Activated CD4-positive, alpha-beta T cell treated with anti-CD3 and anti-CD28 coated beads, Interleukin-2, Interleukin-4, amounts not matched to agents 100 ng/mL and 50 ng/mL, durations not matched to agents 16 hours and 8 hours (primary cell): ENCODE measurements around the gene CSTPP1.
"Not testable (repeated sequence)": the region's sequence is repeated elsewhere in the genome, so short reads cannot be mapped to it uniquely, and the experiment has no call there.

ENCODE experiments used
- DNase-seq: peaks from one replicate; pipeline ENCODE4 v3.0.0-alpha.2; 2020; ENCODE audit warnings: low spot score

Gene CSTPP1

DNA sequence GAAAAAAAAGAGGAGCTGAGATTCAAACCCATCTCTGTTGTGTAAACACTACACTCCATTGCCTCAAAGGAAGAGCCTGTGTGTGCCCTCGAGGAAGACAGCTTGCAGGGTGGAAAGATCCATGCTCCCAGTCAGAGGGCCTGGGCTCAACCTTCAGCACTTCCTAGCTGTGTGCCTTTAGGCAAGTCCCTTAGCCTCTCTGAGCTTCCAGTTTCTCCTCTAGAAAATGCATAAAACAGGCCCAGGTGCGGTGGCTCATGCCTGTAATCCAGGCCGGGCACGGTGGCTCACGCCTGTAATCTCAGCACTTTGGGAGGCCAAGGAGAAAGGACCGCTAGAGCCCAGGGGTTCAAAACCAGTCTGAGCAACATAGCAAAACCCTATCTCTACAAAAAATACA is 244.7 kb downstream of the CSTPP1 start:
- DNase-seq: no peak

DNA sequence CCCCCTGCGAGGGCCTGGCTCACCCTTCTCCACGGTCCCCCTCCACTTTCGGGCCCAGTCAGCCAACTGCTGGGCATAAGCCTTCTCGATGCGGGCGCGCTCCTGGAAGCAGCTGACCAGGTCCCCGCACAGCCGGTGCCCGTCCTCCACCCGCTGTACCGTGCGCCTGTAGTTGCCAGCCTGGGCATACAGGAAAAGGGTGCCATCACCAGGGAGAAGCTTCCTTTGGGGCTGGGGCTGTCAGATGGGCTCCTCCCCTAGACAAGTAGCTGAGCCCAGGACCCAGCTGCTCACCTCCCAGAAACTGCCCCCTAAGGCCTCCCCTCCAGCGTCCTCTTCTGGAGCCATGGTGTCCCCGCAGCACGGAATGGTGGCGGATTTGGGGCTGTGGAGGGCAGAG is 245.8 kb downstream of the CSTPP1 start:
- no peak for DNase-seq

DNA sequence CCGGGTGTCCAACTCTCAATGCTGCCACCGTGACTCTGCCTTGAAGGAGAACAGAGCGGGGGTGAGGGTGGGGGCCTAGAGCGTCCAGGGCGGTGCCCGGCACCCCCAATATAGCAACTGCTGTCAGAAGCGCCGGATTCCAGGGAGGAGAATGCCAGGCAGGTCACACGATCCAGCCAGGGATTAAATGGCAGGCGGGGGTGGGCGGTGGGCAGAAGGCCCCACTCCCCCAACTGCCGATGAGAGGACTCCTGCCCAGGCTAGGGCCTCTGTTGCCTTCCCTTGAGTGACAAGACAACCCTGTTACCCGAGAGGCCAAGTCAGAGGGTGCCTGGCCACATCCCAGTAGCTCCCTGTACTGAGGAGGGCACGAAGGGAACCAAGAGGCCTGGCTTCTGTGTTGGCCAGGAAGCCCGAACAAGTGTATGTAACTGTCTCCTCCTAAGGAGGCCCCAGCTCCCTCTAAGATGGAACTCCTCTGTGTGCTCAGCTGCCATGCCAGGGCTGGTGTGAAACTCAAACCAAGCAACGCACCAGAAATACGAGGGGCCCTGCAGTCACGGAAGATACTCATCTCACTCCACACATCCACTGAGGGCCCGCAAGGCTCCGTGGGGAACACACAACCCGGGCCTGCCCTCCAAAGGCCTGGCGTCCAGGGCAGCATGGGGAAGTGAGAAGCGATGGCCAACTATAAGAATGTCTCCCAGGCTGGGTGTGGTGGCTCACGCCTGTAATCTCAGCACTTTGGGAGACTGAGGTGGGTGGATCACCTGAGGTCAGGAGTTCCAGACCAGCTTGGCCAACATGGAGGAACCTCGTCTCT is 246.7 kb downstream of the CSTPP1 start:
- no peak for DNase-seq

DNA sequence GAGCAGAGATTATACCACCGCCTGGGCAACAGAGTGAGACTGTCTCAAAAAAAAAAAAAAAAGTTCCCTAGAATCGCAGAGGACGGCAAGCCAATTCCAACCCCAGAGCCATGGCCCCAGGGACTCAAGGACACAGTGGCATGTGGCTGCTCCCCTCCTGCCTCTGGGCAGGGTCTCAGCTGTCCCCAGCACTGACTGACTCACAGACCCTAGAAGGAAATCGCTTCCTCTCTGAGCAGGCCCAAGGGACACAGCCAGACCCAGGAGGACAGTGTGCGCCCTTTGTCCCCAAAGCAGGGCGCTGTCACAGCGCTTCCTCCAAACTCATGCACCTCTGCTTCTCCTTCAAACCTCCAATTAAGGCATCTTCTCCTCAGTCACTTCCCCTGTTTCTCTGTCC is 247.4 kb downstream of the CSTPP1 start:
- no peak for DNase-seq

DNA sequence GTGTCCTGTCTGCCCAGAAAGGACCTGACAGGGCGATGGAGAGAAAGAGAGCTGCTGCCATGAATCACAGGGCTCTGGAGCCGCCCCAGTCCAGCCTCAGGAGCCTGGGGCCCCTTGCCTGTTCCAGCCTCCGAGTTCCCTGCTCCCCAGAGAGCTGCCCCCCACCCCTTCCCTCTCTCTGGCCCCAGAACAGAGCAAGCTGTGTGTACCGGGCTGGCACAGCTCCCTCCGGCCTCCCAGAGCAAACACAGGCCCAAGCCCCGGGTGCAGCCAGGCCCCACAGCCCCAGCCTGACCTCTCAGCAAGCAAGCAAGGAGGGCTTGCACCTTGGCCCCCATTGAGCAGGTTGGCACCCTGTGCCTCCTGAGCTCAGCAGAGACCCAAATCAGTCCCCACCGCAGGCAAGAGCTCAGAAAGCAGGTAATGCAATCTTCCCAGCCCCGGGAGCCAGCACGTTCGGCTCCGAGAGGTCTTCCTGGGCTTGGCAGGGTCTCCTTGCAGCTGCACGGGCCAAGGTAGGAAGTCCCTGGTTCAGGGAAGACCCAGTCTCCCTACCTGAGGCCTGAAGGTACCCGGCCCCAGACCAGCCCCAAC is 248.2 kb downstream of the CSTPP1 start:
- no peak for DNase-seq

DNA sequence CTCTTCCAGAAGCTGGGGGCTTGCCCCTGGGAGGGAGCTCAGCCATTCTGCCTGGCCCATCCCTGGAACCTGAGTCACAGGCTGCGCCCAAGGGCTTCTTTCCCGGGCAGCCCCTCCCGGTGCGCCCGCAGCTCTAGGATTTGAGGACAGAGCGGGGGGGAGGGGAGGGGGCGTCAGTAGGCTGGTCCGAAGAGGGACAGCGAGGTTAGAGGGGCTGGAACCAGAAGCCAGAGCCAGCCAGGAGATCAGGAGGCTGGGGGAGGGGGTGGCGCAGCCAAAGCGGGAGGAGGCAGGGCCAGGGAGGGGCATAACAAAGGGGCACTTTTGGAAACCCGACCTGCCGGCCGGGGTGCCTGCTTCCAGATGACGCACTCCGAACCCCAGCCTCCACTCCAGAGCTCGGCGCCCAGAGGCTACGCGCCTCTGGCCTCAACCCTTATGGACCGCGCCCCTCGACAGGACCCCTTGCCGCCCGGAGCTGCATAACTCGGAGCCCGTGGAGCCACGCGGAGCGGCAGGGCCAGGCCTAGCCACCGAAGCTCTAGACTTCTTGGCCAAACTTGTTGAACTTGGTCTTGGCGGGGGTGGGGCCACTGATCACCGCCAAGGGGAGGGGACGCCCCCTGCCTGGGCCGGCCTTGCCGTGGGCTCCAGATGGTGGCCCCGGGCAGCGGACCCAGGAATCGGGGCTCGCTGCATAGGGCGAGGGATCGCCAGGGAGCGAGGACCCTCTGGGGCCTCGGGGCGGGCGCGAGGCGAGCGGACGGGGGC is 248.9 kb downstream of the CSTPP1 start:
- DNase-seq: no peak

DNA sequence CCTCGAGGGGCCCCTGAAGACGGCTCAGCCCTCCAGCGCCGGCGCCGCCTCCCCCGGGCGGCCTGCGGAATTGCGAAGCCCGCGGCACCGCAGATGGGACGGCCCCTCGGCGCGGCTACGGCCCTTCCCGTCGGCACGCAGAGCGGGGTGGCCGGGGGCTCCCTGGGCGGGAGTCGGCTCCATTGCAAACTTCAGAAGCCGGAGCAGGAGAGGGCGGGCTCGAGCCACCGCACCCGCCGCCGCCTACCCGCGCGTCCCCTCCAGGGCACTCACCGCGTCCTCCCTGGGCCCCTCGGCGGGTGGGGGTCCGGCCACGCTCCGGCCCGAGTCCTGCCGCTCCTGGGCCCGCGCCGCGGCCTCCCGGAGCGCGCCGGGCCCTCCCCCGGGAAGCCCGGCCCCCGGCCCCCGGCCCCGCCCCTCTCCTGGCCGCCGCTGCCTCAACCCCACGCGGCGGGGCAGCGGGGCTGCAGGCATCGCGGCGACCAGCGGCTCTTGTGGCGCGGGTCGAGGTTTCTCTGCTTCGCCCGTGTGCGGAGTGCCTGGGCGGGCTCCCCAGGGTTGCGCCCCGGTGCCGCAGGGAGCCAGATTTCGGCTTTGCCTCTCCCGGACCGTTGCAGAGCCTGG is 249.6 kb downstream of the CSTPP1 start, which contains the start of gene PACSIN3:
PACSIN3 (minus strand) TSS at position 359 of the 624 bp plus-strand sequence. CDS start 3,707 bp downstream, outside the sequence.
- DNase-seq: peak; percentile 13

DNA sequence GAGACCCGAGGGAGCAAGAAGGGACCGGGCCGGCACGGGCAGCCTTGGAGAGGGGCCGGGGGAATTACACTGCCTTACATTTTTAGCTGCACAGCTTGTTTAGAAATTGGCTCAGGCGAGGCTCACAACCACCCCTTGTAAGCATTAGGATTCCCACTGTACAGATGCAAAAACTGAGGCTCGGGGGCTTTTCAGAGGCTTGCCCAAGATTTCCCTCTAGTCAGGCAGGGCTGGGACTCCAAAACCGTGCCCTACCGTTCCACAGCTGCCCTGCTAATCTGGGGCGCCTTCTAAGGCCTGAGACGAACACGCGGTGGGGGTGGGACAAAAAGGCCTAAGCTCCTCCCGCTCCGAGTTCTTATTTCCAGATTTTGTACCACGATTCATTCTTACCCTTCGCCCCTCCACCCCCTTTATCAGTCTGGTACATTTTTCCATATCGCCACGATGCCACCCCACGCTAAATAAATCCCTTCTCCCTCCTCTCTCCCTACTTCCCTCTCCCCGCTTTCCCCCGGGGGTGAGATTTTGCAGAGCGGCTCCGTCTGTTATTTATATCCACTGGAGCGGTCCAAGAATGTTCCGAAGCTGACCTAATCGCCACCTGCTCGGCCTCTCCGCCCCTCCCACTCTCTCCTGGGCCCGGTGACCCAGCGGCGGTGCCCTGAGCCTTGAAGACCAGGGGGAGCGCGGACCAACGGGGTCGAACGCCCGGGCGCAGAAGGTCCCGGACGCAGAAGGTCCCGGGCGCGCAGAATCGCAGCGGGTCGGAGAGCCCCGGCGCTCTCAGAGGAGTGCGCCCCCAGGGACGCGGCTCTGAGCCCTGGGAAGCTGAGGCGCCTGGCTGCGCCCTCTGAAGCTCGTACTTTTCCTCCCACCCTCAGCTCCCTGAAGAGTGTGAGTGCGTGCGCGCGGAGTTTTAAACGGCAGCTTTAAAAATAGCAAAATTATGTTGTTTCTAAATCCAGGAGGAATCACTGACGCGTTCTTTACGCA is 250.4 kb downstream of the CSTPP1 start:
- DNase-seq: peak; percentile 29

DNA sequence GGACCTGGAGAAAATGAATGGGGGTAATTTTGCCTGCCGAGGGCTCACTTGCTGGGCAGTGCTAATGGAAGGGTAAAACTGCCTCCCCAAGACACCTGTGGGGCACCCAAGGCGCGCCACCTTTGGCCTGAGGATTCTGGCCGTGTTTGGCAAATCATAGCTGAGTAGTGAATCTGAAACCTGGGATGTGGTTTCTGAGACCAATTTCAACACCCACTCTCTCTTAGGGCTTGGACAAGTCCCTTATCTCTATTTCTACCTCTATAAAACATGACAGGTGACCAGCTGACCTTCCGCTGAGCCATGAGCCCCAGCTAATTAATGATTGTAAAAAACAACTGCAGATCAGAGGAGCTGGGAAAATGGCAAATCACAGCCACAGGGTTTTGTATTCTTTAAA is 251.2 kb downstream of the CSTPP1 start:
- DNase-seq: no peak

DNA sequence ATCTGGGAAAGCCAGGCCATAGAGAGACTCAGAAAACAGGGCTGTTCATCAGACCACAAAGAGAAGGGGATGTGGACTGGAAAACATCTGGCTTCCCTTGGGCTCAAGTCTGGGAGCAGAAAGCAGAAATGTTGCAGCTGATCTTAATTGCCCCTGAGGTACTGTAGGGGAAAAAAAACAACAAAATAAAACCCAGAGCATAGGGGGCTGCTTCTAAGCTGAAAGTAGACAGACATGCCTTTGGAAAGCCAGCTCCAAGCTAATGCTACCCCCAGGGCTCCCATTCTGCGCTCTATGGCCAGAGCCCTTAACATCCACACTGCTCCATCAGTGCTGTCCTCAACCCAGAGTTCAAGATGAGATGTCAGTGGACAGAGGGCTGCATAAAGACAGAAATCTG is 251.7 kb downstream of the CSTPP1 start:
- no peak for DNase-seq

DNA sequence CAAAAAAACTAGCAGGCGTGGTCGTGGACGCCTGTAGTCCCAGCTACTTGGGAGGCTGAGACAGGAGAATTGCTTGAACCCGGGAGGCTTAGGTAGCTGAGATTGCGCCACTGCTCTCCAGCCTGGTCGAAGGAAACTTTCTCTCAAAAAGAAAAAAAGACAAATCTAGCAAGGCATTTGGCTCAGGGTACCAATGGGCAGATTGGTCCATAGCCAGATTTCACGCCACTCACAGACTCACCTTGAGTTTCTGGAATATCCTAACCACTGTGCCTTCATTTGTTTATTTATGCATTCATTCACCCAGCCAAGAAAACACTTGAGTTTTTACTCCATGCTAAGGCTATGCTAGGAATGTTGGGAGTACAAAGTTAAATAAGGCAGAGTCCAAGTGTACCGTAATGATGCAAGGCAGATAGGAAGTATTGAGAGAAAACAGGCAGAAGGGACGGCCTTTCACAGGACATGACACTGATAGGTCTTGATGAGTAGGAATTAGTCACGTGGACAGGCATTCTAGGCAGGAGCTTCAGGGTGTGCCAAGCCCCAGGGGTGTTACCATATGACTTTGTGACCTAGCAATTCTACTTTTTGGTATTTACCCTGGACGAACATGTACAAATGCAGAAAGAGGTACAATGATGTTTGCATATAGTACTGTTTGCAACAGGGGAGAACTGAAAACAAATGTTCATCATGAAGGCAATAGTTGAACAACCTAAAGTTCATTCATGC is 252.7 kb downstream of the CSTPP1 start:
- DNase-seq: no peak

DNA sequence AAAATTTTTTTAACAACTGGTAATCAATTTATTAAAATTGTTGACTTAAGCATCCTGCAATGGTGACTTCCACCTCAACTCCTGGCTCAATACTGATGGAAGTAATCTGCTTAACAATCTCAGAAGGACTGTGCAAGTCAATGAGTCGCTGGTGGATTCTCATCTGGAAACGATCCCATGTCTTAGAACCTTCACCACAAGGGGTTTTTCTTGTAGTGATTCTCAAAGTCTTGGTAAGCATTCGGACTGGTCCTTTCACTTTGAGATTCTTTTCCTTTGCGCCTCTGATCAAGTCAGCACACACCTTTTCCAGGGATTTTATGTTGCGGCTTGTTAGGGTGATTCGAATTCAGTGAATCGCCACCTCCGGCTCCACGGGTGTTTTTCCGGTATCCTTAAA is 254.6 kb downstream of the CSTPP1 start:
- not testable (repeated sequence) for DNase-seq

DNA sequence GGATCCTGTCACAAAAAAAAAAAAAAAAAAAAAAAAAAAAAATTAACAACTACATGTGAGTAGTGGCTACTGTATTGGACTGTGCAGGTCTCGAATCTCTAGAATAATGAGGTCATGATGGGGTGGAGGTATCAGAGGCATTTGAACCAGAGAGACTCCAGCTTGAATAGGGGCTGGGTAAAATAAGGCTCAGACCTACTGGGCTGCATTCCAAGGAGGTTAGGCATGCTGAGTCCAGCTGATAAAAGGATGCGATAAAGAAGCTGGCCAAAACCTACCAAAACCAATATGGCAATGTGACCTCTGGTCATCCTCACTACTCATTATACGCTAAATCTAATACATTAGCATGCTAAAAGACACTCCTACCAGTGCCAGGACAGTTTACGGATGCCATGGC is 255.6 kb downstream of the CSTPP1 start:
- DNase-seq: no peak

DNA sequence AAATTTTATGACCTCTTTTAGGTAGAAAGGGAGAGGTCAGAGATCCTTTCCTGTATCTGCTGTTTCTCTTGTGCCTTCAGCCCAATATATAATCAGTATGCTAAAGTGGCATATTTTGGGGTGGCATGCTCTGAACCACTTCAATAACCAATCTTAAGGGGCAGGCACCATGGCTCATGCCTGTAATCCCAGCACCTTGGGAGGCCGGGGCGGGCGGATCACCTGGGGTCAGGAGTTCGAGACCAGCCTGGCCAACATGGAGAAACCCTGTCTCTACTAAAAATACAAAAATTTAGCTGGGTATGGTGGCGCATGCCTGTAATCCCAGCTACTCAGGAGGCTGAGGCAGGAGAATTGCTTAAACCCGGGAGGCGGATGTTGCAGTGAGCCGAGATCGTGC is 261.6 kb downstream of the CSTPP1 start:
- DNase-seq: not testable (repeated sequence)

DNA sequence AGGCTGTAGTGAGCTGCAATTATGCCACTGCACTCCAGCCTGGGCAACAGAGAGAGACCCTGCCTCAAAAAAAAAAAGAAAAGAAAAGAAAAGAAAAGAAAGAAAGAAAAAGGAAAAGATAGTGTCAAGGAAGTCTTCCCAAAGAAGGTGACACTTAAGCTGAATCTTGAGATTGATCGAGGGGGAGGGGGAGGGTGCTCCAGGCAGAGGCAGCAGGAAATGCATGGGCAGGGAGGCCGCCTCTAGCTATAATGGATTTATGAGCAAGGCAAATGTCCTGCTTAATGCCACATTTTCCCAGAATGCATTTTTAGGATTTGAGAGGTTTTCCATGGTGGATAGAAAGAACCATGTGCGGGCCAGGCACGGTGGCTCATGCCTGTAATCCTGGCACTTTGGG is 264.5 kb downstream of the CSTPP1 start:
- no peak for DNase-seq

DNA sequence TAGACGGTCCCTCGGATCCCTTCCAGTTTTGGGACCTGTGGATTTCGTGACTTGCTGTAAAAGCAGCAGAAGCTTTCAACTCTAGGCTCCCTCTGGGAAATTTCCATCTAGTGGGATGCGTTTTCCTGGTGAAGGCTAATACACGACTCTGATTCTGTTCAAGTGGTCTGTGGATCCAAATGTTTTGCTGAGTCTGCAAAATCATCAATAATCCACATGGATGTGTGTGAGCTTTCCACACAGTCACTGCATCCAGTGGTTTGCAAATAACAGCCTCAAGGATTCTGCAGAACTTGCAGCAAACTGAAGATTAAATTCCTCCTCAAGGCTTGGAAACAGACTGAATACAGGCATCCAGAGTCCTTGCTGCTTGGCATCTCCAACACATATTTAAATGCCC is 266.0 kb downstream of the CSTPP1 start:
- no peak for DNase-seq

DNA sequence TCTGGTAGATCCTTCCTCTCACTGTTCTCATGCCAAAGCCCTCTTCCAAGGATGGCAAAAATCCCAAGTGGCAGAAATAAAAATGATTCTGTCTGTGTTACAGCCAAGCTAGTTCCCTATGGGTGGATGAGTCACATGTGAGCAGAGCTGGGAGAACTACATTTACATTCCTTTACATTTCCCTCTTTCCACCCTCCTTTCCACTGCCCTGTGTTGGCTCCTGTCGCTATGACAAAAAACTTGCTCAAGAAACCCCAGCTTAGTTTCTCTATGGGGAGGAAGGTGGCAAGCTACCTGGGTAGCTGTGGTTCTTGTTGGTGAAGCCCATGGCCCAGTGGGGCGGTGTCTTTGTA is 268.1 kb downstream of the CSTPP1 start:
- DNase-seq: no peak

DNA sequence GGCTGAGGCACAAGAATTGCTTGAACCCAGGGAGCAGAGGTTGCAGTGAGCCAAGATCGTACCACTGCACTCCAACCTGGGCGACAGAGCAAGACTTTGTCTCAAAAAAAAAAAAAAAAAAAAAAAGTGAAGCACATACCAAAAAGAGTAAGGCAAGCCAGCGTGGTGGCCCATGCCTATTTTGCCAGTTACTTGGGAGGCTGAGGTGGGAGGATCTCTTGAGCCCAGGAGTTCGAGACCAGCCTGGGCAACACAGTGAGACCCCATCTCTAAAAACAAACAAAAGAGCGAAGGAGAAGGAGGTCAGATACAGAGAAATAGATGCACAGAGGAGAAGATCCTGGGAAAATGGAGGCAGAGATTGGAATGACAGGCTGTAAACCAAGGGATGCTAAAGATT is 270.0 kb downstream of the CSTPP1 start:
- DNase-seq: not testable (repeated sequence)

DNA sequence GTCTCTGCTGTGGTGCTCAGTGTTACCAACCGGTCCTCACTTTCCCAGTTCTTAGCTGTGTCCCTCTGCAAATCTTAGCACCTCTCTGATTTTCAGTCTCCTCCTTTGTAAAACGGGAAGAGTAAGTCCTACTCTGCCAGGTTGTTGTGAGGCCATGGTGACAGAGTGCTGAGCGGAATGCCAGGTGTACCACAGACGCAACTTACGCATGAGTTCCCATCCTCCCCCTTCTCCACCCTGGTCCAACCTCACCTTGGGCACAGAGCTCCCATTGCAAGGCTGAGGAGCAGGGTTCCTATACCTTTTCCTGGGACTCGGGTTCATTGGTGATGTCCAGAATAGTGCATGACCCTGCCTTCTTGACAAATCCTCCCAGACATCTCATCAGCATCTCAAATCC is 270.9 kb downstream of the CSTPP1 start:
- no peak for DNase-seq

DNA sequence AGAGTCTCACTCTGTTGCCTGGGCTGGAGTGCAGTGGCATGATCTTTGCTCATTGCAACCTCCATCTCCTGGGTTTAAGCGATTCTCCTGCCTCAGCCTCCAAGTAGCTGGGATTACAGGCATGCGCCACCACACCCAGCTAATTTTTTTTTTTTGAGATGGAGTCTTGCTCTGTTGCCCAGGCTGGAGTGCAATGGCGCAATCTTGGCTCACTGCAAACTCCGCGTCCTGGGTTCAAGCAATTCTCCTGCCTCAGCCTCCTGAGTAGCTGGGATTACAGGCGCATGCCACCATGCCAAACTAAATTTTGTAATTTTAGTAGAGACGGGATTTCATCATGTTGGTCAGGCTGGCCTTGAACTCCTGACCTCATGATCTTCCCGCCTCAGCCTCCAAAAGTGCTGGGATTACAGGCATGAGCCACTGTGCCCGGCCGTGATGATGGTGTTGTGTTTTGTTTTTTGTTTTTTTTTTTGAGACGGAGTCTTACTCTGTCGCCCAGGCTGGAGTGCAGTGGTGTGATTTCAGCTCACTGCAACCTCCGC is 271.5 kb downstream of the CSTPP1 start:
- not testable (repeated sequence) for DNase-seq
